Prostate gland (tissue), 2 donors: ENCODE data around the gene DSN1.

Experiments used
- CTCF ChIP-seq, 4 experiments: fragments of 200-600 bp in 2 of 4; fragments of 450-650 bp in 2 of 4; sonication (generic) in 2 of 4; IDR thresholded peaks; 1 replicate in 3 of 4; 2 replicates in 1 of 4; pipeline ENCODE4 v1.5.1; 2016 to 2019; ENCODE audit warnings: antibody characterized with exemption in 4 of 4, mild to moderate bottlenecking in 2 of 4, moderate library complexity in 2 of 4
- POLR2A ChIP-seq: fragments of 450-650 bp; IDR thresholded peaks from one replicate; pipeline ENCODE4 v1.6.1; 2016; ENCODE audit warnings: antibody characterized with exemption, mild to moderate bottlenecking

- TF ChIP-seq CTCF (IDR thresholded peaks at IDR 0.05) = no peak
- no peak for TF ChIP-seq POLR2A
Observed at GRCh38 chr20:36784900-36785299, 11.3 kb upstream of the DSN1 start.
